Measurements from ENCODE around the gene FAAP20.

Gene FAAP20

DNA sequence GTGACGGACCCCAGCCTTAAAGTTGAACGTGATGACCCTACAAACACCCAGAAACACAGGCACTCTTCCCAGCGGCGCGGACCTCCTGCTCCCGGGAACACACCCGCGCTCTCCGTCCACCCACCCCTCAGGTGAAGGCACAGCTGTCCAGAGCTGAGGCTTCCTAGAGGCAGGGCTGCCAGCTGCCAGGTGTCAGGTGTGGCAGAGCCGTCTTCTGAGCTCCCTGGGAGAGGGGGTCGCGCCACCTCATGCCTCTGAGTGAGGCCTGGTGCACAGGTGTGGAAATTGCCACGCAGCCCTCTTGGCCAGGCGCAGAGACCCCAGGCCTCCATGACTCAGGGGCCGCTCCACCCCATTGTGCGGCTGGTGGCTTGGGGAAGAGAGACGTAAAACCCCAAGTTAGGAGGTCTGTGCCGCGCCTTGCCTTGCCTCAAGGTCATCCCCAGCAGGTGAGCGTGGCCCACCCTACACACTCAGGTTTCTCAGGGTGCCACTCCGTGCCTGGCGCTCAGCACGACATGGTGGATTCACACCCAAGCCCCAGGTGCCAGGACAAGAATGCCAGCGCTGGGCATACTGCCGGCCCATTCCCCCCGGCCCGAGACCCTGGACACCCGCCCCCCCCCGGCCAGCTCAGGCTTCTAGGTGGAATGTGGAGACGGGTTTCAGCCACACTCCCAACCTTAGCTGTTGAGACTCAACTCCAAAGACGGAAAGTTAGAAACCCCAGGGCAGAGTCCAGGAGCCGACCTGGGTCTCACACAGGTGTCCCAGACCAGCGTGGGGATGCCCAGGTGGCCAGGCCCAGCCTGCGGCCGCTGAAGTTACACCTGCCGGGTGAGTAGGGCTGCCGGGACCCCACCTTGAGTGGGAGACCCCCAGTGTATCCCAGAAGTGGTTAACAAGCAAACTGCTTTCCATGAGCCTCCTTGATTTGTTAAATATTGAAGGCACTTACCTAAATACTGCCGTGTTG lies 8.4 kb downstream of the FAAP20 start:
- TF ChIP-seq CTCF (IDR thresholded peaks at IDR 0.05; ENCODE audit: low read depth, low read length): no peak

GRCh38 chr1:2184934-2185333 lies 9.6 kb downstream of the FAAP20 start:
- no peak for DNase-seq (ENCODE audit: low read depth in 2 of 2)
- no peak overlapping the region for H3K4me3 ChIP-seq (replicated peaks in 1 of 2; ENCODE audit: low read depth in 2 of 2, low read length in 2 of 2)
- no peak for TF ChIP-seq CTCF (IDR thresholded peaks at IDR 0.05; ENCODE audit: low read depth, low read length)

More for the DNA sequence above, 8.4 kb downstream of the FAAP20 start:
- H3K4me3 ChIP-seq (replicated peaks in 1 of 2; ENCODE audit: low read depth in 2 of 2, low read length in 2 of 2): no peak overlapping the region
- DNase-seq (ENCODE audit: low read depth in 2 of 2): no peak

DNA sequence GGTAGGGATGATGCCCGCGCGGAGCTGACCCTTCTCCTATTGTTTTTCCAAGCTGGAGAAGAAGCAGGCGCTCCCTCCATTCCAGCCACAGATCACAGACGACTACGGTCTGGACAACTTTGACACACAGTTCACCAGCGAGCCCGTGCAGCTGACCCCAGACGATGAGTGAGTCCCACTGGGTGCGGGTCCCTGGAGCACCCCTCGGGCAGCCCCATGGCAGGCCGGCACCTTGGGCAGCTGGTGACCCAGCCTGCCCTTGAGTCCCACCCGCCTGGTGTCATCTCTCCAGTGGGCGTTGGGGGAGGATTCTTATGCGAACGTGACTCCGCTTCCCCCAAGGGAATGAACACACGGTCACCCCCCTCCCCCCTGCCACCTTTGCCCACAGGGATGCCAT lies 10.0 kb downstream of the FAAP20 start:
- no peak overlapping the region for H3K4me3 ChIP-seq (replicated peaks in 1 of 2; ENCODE audit: low read depth in 2 of 2, low read length in 2 of 2)
- no peak for DNase-seq (ENCODE audit: low read depth in 2 of 2)
- TF ChIP-seq CTCF (IDR thresholded peaks at IDR 0.05; ENCODE audit: low read depth, low read length): no peak

GRCh38 chr1:2183937-2184334 lies 10.6 kb downstream of the FAAP20 start:
- no peak overlapping the region for H3K4me3 ChIP-seq (replicated peaks in 1 of 2; ENCODE audit: low read depth in 2 of 2, low read length in 2 of 2)
- TF ChIP-seq CTCF (IDR thresholded peaks at IDR 0.05; ENCODE audit: low read depth, low read length): no peak
- DNase-seq (ENCODE audit: low read depth in 2 of 2): no peak

- no peak for TF ChIP-seq CTCF (IDR thresholded peaks at IDR 0.05; ENCODE audit: low read depth, low read length)
- H3K4me3 ChIP-seq (replicated peaks in 1 of 2; ENCODE audit: low read depth in 2 of 2, low read length in 2 of 2): no peak overlapping the region
- DNase-seq (ENCODE audit: low read depth in 2 of 2): no peak
These were observed 12.2 kb downstream of the FAAP20 start for GRCh38 chr1:2182376-2182775.

- no peak for TF ChIP-seq CTCF (IDR thresholded peaks at IDR 0.05; ENCODE audit: low read depth, low read length)
These were observed 12.8 kb downstream of the FAAP20 start for GRCh38 chr1:2181752-2182151.

More at GRCh38 chr1:2181752-2182151, 12.8 kb downstream of the FAAP20 start:
- no peak for DNase-seq (ENCODE audit: low read depth in 2 of 2)
- H3K4me3 ChIP-seq (replicated peaks in 1 of 2; ENCODE audit: low read depth in 2 of 2, low read length in 2 of 2): no peak overlapping the region
